GM12864 (cell line): ENCODE results near the gene CARHSP1.

Source experiments
- DNase-seq: peaks from one replicate; pipeline ENCODE4 v3.0.0-alpha.2; 2011; ENCODE audit warnings: low read depth
- H3K4me3 ChIP-seq: 2 replicates; pipeline ENCODE4 v1.5.1; 2011; ENCODE audit warnings: mild to moderate bottlenecking, low read depth, low read length, control low read depth
- CTCF ChIP-seq: IDR thresholded peaks from 2 replicates; pipeline ENCODE4 v1.5.1; 2011; ENCODE audit warnings: low read depth, mild to moderate bottlenecking, moderate library complexity, low read length, control low read depth, inconsistent platforms; ENCODE audit errors: missing control alignments

CARHSP1 gene

GRCh38 chr16:8887431-8887765, 18.6 kb upstream of the CARHSP1 start:
- TF ChIP-seq CTCF, result no peak
- DNase-seq, result no peak
- H3K4me3 ChIP-seq, result no peak overlapping the region

DNA sequence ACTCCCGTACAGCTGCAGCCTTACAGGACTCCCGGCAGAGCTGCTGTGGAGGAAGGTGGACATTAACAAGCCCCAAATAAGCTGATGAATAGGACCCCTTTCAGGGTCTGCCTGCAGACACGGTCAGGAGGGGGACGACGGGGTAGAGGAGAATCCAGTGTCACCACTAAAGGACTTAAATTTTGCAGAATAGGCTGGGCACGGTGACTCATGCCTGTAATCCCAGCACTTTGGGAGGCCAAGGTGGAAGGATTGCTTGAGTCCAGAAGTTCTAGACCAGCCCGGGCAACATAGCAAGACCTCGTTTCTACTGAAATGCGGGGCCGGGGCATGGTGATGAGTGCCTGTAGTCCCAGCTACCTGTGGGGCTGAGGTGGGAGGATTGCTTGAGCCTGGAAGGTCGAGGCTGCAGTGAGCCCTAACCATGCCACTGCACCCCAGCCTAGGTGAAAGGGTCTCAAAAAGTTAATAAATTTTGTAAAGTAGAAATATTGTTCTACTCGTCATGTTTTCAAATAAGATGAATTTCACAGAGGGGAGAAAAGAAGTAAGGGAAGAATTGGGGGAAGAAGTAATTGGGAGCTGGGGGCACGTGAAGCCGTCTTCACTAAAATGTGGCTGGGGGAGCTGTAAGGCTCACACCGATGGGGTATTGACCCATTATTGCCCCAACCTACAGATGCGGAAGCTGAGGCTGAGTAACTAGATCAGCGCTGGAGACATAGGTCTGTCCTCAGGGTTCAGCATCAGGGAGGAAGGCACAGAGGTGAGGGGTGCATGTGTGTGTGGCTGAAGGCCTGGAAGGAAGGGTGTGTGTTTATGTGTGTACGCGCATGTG, 18.0 kb upstream of the CARHSP1 start:
- DNase-seq, result no peak
- no peak overlapping the region for H3K4me3 ChIP-seq

DNA sequence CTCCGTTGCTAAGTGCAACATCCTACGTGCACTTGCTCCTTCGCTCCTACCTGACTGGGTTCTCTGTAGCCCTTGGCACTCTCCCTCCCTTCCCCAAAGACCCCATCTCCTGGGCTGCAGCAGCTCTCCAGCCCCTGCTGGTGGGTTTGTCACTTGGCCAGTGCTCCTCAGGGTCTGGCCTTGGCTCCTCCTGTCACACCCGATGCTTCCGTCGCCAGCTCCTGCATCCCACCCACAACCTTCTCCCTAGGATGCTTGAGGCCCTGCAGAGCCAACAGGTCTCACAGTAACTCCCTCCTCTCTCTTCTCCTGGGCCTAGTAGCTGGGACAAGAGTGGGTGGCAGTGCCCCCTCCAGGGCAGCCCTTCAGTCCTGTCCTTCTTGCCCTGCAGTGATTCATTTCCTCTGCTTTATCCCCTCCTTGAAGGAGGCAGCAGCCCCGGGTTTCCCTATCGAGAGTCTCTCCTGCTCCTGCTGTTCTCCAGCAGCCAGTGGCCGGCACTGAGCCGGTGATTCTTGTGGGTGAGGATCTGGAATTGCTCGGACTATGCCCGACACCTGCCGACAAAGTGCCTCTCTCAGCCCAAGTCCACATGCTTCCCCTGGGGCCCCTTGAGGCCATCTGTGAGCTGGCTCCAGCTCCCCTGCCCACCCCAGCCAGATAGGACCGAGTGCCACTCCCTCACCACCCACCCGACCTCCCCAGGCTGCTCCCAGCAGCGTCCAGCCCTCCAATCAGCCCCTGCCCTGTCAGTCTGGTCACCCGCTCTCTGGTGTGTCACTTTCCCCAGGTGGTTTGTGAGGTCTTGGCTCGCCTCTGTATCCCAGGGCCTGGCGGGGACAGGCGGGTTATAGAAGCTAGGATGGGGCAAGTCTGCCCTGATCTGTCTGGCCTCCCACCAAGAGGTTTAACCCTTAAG, 17.1 kb upstream of the CARHSP1 start:
- H3K4me3 ChIP-seq, result no peak overlapping the region
- TF ChIP-seq CTCF, result no peak
- DNase-seq, result no peak

More for the DNA sequence above, 18.0 kb upstream of the CARHSP1 start:
- TF ChIP-seq CTCF, result no peak

- H3K4me3 ChIP-seq, result no peak overlapping the region
- no peak for DNase-seq
- TF ChIP-seq CTCF, result no peak
Observed at GRCh38 chr16:8882725-8883377, 14.0 kb upstream of the CARHSP1 start.

- no peak for TF ChIP-seq CTCF
- no peak within 1 kb of the TSS for H3K4me3 ChIP-seq
- no peak for DNase-seq
Observed at GRCh38 chr16:8882041-8882617, 13.3 kb upstream of the CARHSP1 start, which contains the start of gene LITAFD. Gene LITAFD (plus strand): TSS chr16:8882351. CDS start chr16:8884356, 2,005 bp downstream.

GRCh38 chr16:8880839-8881510, 12.2 kb upstream of the CARHSP1 start:
- H3K4me3 ChIP-seq, result no peak overlapping the region
- no peak for TF ChIP-seq CTCF
- no peak for DNase-seq
